GM12801 (cell line): ENCODE measurements around the gene RERE.

Experiments used
- CTCF ChIP-seq: IDR thresholded peaks from one replicate; pipeline ENCODE4 v1.5.1; 2011; ENCODE audit warnings: control low read depth; ENCODE audit not compliant: insufficient read length; ENCODE audit errors: extremely low read depth

The RERE gene

GRCh38 chr1:8604041-8604945 is 213.1 kb downstream of the RERE start:
- no peak for TF ChIP-seq CTCF

- TF ChIP-seq CTCF = no peak
These were observed 214.2 kb downstream of the RERE start for GRCh38 chr1:8603220-8603616.

- TF ChIP-seq CTCF = no peak
These were observed 214.8 kb downstream of the RERE start for GRCh38 chr1:8602471-8603219.

- no peak for TF ChIP-seq CTCF
These were observed 217.1 kb downstream of the RERE start for GRCh38 chr1:8600336-8600735.

GRCh38 chr1:8599646-8600212 is 217.7 kb downstream of the RERE start:
- TF ChIP-seq CTCF = no peak

- TF ChIP-seq CTCF = no peak
These were observed 218.7 kb downstream of the RERE start for GRCh38 chr1:8598783-8599182.

- no peak for TF ChIP-seq CTCF
These were observed 219.2 kb downstream of the RERE start for GRCh38 chr1:8598060-8598724.
